Subcutaneous adipose tissue (tissue), 4 donors: ENCODE results near the gene ZSWIM3. TPM values are rescaled to one million over a fixed set of nuclear protein-coding genes. Genes with fewer than 3 reads are reported as not detected.

Source experiments
- total RNA-seq, 4 donors: library from RNA; depleted of rRNA; stranded (reverse); fragments of >200 nt; gene quantifications; one replicate each; pipeline ENCODE4 v1.1.0, GENCODE V29; 2016
- TF ChIP-seq, protein P1 (sequence below): fragments of 450-650 bp; IDR thresholded peaks from one replicate; pipeline ENCODE4 v1.5.1; 2016; ENCODE audit warnings: low read depth, mild to moderate bottlenecking, control low read depth, antibody characterized with exemption, moderate library complexity

ZSWIM3 gene
- total RNA-seq, 4 donors from 2014 or later, result 2.1 to 4.4 (median 2.7) TPM

DNA sequence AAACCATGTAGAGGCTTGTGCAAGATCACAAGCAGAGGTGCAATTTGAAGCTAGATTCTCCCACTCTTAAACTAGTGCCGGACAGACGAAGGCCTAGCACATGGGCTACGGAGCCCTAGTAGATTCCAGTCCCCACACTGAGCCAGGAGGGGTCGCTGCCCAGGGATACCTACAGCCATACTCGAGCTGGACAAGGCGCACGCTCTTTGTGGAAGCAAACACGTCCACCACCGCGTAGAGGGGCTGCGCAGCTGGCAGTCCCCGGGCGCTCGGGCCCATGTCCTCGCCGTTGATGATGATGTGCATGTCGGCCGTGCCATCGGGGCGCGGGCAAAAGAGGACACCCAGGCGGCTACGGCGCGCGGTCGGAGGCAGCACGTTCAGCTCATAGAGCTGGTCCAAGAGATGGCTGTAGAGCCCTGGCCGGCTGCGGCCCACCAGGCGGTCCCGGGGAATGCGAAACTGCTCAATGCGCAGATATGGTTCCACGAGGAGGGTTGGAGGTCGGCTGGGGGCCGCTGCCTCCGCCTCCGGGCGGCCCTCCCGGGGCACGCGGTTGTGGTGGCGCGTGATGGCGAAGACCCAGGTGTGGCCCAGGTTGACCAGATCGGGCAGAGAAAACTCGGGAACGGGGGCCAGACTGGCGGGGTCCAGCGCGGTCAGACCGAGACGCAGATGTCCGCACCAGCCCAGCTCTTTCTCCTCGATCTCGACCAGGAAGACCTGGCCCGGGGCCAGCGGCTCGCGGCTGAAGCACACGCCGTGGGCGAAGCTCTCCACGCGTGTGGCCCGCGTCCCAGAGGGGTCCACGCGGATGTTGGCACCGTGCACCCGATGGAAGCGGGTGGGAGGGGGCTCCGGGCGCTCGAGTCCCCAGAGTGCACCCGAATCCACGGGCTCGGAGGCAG is 32.9 kb downstream of the ZSWIM3 start:
- TF ChIP-seq, protein P1, sequence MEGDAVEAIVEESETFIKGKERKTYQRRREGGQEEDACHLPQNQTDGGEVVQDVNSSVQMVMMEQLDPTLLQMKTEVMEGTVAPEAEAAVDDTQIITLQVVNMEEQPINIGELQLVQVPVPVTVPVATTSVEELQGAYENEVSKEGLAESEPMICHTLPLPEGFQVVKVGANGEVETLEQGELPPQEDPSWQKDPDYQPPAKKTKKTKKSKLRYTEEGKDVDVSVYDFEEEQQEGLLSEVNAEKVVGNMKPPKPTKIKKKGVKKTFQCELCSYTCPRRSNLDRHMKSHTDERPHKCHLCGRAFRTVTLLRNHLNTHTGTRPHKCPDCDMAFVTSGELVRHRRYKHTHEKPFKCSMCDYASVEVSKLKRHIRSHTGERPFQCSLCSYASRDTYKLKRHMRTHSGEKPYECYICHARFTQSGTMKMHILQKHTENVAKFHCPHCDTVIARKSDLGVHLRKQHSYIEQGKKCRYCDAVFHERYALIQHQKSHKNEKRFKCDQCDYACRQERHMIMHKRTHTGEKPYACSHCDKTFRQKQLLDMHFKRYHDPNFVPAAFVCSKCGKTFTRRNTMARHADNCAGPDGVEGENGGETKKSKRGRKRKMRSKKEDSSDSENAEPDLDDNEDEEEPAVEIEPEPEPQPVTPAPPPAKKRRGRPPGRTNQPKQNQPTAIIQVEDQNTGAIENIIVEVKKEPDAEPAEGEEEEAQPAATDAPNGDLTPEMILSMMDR, result no peak

DNA sequence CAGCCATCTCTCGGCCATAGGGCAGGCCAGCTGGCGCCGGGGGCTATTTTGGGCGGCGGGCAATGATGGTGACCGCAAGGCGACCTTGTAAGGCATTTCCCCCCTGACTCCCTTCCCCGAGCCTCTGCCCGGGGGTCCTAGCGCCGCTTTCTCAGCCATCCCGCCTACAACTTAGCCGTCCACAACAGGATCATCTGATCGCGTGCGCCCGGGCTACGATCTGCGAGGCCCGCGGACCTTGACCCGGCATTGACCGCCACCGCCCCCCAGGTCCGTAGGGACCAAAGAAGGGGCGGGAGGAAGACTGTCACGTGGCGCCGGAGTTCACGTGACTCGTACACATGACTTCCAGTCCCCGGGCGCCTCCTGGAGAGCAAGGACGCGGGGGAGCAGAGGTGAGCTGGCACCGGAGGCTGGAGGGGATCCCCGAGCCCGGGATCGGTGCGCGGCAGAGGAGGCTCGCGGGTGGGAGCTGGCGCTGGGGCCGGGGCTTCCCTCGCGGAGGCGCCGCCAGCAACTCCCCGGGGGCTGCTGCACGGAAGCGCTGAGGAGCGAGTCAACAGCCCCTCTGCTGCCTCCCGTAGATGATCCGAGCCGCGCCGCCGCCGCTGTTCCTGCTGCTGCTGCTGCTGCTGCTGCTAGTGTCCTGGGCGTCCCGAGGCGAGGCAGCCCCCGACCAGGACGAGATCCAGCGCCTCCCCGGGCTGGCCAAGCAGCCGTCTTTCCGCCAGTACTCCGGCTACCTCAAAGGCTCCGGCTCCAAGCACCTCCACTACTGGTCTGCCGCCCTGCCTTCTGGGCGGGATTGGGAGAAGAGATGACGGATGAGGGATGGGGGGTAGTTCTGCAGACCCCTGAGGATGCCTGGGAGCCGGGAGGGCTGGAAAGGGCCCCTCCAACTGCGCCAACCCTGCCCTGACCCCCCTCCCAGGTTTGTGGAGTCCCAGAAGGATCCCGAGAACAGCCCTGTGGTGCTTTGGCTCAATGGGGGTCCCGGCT is 33.9 kb downstream of the ZSWIM3 start, which contains the start of the genes CTSA and NEURL2:
Gene CTSA (plus strand): TSS at position 351 of the 999 bp plus-strand sequence. CDS start 234 bp downstream, at position 585.
Gene NEURL2 (minus strand): TSS at position 224 of the 999 bp plus-strand sequence. CDS start 217 bp downstream, at position 7.
- TF ChIP-seq, protein P1, result no peak

DNA sequence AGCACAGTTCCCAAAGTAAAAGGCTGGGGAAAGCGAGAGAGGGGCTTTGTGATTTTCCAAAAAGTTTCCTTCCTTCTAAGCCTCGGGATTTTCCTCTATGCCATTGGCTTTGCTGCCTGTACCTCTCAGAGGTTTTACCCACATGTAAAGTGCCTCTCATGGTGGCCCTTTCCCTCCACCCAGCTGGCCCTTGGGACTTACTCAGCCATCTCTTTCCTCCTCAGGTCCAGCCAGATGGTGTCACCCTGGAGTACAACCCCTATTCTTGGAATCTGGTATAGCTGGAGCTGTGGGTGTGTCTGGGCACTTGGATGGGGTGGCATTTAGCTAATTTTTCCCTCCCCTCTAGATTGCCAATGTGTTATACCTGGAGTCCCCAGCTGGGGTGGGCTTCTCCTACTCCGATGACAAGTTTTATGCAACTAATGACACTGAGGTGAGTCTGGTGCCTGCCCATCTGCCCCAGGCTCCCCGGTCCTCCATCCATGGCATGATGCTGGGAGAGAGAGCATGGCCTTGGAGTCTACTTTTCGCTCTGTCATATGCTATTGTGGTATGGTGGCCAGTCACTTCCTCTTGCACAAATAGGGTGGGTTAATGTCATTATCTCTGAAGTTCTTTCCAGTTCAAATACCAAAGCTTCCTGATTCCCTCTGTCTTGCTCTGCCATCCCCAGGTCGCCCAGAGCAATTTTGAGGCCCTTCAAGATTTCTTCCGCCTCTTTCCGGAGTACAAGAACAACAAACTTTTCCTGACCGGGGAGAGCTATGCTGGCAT is 34.8 kb downstream of the ZSWIM3 start:
- TF ChIP-seq, protein P1, result no peak

DNA sequence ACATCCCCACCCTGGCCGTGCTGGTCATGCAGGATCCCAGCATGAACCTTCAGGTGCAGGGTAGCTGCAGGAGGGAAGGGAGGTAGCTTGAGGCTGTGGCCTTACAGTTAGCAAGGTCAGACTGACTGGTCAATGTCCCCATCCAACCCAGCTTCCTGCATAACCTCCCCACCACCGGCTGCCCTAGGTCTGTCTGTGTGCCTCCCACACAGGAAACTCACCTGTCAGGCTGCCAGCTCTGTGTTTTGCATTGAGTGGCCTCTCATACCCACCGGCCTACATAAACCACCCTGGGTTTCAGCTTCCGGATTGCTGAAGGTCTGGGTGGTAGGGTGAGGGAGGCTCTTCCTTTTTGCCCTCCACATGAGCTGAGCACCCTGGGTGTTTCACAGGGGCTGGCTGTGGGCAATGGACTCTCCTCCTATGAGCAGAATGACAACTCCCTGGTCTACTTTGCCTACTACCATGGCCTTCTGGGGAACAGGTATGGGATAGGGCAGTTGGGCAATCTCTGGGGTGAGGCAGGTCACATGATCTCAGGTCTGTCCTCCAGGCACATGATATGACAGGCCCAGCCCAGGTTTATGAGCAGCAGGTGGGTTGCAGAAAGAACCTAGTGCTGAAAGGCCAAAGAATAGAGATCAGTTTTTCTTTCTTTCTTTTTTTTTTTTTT is 35.5 kb downstream of the ZSWIM3 start:
- TF ChIP-seq, protein P1, result no peak

- TF ChIP-seq, protein P1, result no peak
These were observed 36.4 kb downstream of the ZSWIM3 start for GRCh38 chr20:45893831-45894230.

- TF ChIP-seq, protein P1, result no peak
These were observed 37.4 kb downstream of the ZSWIM3 start for GRCh38 chr20:45894797-45895196.
